ENCODE results near the gene POLR1A.

The POLR1A gene

DNA sequence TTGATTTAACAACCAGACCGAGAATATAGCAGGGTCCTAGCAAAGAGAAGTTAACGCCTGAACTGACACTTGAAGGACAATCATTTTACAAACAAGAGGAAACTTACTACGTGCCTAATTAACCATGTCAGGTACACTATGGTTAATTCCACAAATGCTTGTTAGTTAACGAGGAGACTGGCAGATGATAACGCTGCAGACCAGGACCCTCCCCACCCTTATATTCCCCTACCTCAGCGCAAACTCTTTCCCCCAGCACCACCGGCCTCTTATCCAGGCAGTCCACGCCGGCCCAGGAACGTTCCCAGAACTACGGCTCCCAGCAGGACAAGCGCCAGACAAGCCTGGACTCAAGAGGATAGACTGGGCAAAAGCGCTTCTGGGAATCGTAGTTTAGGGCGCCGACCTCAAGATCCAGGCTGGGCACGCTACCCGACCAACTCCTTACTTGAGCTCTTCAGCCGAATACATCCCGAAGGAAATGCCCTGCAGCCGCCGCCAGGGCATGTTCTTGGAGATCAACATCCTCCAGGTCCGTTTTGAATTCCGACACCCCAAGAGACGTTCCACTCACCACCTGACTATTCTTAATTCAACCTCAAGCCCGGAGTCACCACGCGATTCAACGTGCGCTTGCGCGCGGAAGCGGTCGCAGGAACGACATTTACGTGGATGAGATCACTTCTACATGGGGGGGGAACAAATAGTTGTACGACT is at the start of gene POLR1A:
POLR1A (minus strand) TSS at position 635 of the 717 bp plus-strand sequence; CDS start at position 525, 110 bp downstream.
- peak; percentile 80 for DNase-seq

DNA sequence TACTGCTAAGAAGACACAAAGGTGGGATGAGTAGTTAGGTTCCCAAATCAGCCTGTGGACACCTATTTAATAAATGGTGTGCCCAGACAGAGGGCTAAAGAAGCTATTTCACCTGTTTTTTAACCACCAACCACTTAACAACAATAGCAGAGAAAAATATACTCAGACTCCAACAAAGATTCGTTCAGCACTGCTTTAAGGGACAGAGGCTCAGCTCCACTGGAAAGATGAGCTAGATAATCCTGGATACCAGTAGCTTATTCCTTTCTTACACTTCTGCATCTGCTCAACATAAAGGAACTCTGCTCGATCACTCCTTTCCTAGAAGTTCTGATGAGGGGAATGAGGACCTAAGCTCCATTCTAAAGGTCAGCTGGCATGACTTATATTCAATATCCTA is 44.8 kb upstream of the POLR1A start:
- no peak for DNase-seq

DNA sequence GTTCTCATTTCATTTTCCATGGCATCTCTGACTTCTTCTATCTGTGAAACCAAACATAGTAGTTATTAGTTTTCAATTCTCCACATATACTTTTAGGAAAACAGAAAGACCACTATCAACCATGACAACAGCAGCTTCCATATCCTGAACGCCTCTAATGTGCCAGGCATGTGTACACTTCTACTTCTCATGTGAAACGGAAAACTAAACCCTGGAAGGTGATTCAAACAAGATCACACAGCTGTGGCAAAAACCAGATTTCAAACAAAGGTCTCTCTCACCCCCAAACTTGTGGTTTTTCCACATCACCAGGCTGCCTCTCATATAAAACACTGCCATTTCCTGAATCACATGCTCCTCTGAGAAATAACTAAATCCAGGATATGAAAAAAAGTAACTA is 42.1 kb upstream of the POLR1A start:
- DNase-seq: no peak

DNA sequence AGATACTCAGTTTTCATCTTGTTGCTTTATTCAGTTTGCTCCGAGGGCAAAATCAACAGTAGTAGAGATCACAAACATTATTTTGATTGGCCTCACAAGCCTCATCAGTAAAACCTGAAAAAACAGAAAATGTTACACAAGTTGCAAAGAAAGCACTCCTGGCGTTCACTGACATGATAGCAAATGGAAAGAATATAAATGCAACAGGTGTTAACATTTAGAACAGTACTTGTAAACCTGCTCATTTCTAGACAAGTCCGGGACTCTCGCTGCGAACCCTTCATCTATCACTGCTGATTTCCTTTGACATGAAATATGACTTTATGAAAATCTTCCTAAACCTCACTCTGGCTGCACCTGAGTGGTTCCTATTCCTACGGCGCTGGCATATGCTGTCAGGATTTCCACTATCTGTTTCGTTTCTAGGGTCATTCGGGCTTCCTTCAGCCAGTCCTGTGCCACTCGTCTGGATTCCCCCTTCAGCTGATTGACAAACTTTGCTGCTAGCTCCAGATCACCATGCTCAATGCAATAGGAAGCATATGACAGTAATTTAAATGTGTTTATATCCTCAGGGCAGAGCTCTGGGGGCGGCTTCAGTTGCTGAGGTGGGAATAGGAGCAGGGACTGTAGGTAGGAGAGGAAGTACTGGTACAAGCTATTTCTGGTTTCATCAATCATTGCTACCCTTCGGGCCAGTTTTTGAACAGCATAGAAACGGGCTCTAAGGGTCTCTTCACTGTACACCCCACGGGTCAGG is 38.4 kb upstream of the POLR1A start:
- no peak for DNase-seq

DNA sequence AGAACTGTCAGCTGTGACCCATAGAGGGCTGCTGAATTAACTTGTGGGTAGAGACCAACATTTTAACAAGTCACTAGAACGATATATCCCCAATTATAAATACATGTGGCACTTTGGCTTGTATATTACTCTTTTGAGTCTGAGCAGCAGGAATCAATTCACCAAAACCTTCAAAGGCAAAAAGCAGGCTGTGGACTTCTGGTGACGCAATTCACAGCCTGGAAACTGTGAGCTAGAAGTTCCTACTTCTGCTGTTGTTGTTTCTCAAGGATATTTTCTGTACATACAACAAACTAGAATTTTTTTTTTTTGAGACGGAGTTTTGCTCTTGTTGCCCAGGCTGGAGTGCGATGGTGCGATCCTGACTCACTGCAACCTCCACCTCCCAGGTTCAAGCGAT is 37.6 kb upstream of the POLR1A start:
- no peak for DNase-seq

DNA sequence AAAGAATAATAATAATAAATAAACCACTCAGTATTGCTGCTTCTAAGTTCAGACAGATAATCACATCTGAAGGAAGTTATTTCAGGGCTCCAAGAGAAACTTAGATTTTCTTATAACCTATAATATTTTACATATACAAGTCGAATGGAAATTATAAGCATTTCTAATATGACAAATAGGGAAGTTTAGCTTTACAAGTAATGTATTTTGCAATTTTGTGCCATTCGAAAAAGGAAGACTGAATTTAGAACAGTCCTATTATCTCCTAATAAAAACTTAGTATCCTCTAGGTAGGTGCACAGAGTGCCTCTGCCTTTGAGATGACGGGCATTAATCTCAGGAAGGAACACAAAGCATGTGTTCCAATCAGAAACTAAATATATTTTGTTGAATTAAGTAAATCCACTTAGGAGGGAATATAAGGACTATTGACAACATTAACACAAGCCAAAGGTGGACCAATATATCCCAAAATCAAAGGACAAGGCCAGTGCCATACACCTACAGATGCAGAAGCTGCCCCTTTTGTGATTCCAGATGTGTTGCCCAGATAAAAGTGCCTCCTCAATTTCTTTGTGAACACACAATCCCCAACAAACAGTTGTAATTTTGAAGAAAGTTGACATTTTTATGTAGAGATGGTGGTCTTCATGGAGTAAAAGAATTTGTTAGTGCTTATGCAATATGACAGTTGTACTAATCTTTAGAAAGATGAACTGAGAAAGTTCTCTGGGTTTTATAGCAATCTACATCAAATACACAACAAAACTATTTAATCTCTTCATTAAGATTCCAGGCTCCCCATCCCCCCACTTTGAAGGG is 37.0 kb upstream of the POLR1A start:
- no peak for DNase-seq

DNA sequence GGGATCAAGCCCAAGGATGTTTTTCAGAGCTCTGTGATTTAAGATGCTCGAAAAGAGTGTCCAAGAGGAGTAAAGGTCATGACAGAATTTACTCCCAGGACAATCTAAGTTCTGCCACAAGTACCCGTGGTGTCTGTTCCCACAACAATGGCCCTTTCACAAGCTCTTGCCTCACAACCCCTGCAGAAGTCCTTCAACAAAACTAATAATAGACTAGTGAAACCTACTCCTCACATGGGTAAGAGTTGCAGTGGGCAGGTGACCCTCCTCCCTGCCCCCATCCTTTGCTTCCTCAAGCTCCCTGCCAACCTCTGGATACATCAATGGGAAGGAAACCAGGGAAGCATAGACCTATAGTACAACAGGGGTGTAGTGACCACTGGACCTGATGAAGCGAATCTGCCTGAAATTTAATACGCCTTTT is 35.3 kb upstream of the POLR1A start:
- DNase-seq: no peak

DNA sequence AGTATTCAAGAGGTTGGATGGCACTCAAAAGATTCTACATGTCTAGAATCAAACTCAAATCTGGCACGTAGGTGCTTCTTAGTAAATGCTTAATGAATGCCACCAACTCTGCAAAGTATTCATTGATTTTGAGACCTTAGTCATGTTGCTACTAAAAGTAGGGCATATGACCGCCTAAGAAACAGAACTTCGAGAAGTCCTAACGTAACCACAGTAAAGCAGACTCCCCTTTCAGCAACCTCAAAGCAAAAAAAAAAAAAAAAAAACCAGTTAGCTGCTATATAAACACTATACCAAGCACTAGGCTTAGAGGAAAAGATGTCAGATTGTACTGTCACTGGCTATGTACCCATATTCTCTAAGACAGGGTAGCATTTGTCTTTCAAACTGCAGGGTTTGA is 34.3 kb upstream of the POLR1A start:
- DNase-seq: no peak

DNA sequence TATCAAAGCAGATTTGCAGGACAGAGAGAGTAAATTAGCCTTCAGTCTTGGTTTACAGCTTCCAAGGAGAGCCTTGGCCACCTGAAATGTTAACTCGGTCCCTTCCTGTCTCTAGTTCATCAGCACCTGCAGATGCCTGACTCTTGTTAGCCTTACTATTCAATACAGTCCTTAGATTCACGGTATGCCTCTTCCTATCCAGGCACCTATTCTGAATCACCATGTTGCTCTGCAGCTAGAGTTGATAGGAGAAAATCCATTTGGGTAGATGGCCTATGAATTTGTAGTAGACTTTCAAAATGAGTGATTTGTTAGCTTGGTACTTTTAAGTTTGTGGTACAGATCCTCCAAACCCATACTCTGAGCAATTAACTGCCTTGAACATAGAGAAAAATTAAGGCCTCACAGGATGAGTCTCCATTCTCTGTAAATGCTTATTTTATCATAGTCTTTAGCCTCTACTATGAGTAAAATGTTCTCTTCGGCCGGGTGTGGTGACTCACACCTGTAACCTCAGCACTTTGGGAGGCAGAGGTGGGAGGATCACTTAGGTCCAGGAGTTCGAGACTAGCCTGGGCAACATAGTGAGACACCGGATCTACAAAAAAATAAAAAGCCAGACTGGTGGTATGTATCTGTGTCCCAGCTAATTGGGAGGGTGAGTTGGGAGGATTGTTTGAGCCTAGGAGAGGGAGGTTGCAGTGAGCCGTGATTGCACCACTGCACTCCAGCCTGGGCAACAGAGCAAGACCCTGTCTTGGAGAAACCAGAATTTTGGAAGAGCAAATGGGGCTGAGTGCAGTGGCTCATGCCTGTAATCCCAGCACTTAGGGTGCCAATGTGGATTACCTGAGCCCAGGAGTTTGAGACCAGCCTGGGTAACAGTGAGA is 33.3 kb upstream of the POLR1A start:
- no peak for DNase-seq

DNA sequence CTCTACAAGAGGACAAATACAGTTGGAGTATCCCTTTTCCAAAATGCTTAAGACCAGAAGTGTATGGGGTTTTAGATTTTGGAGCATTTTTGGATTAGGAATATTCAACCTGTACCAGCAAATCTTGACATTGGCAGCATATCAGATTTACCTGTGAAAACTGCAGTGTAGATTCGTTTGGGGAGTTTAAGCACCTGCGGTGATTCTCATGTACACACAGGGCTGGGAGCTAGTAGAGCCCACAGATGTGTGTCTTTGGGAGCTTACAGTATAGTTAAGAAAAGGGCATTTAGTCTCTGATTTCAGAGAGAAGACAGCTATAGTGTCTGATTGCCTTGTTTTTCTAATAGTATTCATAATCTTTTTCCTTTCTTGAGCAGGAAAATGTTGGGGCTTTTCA is 30.5 kb upstream of the POLR1A start:
- DNase-seq: no peak

DNA sequence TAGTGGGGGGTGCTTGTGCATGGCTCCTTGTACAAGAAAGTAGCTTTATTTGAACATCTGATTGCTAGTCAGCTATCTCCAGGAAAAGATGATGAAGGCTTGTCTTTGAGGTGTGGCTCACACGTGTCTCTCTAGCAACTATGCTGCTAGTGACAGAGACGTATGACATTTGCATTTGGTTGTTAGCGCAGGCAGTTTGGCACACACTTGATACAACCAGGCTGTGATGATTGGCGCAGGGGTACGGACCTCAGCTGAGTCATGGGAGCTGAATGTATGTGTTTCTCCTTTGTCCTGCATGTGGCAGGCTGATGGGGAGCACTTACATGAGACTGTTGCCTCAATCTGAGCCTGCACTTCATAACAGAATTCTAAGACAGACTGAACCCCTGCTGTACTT is 30.0 kb upstream of the POLR1A start:
- DNase-seq: no peak

DNA sequence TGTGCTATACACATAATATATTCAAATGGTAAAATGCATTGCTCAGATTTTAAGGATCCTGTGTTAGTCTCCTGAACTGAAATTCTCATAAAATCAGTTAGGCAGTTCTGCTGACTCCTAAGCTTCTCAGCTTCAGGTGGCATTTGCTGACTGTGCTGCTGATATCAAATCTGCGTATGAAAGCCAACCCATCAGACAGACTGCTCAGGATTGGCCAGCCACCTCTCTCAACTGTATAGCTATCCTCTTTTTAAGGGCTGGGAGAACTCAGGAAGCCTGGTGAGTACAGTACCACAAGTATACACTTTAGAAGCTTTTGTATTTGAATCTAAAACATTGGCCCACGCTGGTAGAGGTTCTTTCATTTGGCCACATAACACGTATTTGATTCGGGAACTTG is 29.0 kb upstream of the POLR1A start:
- no peak for DNase-seq

DNA sequence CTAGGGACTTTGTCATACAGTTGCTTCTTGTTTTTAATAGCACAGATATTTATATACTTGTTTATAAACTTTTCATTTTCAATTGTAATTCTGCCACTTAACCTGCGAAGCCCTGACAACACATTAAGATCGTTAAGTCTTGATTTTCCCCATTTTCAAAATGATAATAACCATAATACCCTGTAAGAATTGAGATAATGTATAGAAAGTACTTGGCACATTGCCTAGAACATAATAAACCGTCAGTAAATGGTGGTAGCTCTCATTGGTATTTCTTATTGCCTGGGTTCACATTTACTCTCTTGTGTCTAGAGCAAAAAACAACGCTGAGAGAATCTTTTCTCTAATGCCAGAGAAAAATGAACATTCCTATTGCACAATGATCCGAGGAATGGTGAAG is 19.0 kb upstream of the POLR1A start:
- no peak for DNase-seq

DNA sequence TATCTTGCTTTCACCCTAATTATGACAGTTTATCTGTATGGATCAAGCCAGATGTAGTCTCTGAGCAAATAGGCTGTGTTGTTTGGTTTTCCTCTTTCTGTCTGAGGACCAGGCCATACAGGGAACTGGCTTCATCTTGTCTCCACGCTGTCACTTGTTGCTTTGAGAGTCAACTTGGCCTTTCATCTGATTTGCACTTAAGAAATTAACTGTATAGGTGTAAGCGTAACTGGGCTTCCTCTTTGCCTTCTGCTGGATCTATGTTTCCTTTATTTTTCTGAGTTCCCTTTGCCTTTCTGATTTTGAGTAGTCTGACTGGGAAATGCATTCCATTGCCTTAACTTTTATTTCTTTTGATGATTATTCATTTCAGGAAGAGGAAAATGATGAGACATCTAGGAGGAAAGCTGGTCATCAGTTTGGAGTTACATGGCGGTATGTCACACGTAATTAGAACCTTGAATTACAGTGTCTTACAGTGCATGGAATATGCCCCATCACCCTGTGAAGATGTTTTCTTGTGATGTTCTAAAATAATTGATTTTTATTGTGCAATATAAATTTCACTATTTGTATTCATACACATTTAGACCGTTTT is 17.7 kb upstream of the POLR1A start:
- DNase-seq: no peak

DNA sequence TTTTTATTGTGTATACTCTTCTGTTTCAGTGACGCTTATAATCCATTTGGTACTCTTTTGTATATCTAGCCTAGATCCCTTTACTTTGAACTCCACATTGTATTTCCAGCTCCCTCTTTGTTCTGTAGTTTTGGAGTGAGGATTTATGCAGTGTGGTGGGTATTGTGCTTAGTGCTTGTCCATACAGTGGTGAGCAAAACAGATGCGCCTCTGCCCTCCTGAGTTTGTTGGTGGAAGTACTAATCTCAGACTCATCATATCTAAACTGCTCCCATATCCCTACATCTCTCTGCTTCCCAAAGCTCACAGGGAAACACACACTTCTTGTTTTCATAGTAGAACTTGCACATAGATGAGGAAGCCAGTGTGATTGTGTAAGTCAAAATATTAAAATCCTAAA is 12.4 kb upstream of the POLR1A start:
- no peak for DNase-seq

DNA sequence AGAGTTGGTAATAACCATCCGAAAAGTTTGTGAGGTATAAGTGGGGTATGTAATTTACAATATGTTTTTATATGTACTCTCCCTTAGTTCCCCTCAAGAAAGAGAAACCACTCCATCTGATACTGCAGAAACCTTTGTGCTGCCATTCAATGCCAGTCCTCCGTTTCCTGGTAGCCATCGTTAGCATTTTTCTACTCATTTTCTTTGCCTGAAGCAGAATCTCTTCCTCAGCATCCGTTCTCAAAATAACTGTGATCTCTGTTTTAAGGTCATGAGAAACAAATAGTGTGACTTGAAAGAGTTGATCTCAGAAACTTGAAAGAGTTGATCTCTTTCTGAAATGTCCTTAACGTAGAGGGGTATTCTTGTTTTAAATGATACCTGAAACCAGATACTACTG is 1.3 kb upstream of the POLR1A start:
- no peak for DNase-seq

DNA sequence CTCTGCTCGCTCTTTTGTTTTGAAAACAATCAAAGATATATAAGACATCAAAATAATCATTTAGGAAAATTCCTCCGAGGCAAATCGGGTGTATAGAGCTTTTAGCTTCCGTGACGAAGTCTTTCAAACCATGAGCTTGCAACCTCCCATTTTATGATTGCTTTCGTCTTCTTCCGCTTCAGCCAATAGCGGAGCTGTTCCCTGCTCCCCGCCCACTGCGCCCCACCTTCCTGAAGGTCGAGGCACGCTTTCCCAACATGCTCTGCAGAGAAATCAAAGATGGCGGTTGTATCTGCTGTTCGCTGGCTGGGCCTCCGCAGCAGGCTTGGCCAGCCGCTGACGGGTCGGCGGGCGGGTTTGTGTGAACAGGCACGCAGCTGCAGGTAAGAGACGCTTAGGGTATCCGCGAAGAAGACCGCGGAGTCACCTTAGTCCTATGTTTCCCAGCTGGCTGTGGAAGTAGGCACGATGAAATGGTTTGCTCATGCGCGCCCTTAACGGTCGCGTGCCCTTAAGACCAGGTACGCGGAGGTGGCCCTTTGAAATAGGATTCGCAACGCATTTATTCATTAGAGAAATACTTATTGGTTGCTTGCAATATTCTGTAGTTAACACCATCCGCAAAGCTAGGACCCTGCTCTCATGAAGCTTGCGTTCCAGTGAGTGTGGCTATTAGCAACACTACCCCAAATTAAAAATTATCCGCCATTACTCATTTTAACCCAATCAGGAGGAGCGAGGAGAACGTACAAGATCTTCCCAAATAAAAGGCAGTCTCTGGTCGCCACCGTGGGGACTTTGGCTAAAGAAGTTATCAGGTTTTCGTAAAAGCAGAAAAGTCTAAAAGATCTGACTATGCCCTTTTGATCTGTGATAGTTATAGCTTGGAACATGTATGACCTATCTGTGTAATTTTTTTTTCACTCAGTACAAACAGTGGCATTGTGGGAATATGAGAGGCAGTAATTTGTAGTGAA is 571 bp upstream of the POLR1A start, which contains the start of gene PTCD3:
PTCD3 (plus strand) TSS at position 267 of the 977 bp plus-strand sequence; CDS start at position 280, 13 bp downstream.
- DNase-seq: peak; percentile 86

DNA sequence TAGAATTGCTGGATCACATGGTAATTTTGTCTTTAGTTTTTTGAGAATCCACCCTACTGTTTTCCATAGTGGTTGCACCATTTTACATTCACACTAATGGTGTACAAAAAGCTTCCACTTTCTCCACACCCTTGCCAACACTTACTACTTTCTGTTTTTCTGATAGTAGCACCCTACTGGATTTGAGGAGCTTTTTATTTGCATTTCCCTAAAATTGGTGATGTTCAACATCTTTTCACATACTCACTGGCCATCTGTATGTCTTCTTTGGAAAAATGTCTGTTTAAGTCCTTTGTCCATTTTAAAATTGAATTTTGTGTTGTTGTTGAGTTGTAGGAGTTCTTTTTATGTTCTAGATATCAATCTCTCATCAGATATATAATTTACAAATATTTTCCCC is 3.5 kb downstream of the POLR1A start:
- DNase-seq: no peak

DNA sequence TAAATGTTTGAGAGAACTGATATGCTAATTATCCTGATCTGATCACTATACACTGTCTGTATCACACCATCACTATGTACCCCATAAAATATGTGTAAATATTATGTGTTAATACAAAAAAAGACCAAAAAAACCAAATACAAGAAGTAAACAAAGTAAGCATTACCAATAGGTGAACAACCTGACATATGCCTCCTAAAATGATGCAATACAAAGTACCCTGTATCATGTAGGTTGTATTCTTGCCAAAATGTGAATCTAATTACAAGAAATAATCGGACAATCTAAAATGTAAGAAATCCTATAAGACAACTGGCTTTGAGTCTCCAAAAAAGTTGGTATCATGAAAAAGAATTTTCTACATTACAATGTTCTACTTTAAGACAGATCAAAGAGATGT is 7.8 kb downstream of the POLR1A start:
- DNase-seq: no peak

DNA sequence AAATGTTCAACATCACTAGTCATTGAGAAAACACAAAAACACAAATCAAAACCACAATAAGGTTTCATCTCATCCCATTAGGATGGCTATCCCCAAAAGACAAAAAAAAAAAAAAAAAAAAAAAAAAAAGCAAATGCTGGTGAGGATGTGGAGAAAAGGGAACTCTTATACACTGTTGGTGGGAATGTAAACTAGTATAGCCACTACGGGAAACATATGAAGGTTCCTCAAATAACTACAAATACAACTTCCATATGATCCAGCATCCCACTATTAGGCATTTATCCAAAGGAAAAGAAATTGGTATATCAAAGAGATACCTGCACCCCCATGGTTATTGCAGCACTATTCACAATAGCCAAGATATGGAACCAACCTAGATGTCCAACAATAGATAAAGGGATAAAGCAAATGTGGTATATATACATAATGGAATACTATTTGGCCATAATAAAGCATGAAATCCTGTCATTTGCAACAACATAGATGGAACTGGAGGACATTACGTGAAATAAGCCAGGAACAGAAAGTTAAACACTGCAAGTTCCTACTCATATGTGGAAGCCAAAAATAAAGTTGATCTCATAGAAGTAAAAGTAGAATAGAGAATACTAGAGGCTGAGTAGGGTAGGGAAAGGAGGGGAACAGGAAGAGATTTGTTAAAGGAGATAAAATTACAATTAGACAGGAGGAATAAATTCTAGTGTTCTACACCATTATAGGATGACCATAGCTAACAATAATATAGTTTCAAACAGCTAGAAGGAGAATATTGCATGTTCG is 8.4 kb downstream of the POLR1A start:
- DNase-seq: no peak
